ENCODE data around the gene PLA2G6.

DNA sequence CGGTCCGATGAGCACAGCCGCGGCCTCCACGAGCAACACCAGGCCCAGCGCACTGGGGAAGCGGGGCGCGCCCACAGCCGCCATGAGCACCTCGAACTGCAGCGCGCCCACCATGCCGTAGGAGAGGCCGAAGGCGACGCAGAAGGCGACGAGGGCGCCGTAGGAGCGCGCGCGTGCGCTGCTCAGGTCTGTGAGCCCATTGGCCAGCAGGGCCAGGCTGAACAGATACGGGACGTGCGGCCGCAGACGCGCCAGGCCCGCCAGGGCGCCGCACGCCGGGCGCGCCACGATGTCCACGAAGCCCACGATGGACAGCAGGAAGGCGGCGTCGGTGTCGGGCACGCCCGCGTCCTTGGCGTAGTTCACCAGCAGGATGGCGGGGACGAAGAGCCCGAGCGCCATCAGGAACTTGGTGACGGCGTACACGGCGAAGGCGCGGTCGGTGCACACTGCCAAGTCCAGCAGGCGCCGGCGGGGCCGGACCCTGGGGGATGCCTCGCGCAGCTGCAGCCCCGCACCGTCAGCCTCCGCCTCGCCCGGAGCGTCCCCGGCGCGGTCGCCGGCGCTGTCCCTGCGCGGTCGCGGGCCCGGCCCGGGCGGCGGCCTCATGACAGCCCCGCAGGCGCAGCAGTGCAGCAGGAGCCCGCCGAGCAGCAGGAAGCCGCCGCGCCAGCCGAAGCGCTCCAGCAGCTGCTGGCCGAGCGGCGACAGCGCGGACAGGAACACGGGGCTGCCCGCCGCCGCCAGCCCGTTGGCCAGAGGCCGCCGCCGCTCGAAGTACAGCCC lies 100.6 kb downstream of the PLA2G6 start:
- TF ChIP-seq EZH2 (conservative IDR thresholded peaks at IDR 0.05; ENCODE audit: low read depth, low read length): no peak
- TF ChIP-seq, protein P1, sequence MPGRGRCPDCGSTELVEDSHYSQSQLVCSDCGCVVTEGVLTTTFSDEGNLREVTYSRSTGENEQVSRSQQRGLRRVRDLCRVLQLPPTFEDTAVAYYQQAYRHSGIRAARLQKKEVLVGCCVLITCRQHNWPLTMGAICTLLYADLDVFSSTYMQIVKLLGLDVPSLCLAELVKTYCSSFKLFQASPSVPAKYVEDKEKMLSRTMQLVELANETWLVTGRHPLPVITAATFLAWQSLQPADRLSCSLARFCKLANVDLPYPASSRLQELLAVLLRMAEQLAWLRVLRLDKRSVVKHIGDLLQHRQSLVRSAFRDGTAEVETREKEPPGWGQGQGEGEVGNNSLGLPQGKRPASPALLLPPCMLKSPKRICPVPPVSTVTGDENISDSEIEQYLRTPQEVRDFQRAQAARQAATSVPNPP (CRISPR knock-in tag; IDR thresholded peaks at IDR 0.05): no peak
